Kidney capillary endothelial cell (primary cell): Measurements from ENCODE around the gene KCNMA1.

Experiments used
- DNase-seq: peaks from one replicate; pipeline ENCODE4 v3.0.0-alpha.2; 2018; ENCODE audit warnings: low spot score

Gene KCNMA1

DNA sequence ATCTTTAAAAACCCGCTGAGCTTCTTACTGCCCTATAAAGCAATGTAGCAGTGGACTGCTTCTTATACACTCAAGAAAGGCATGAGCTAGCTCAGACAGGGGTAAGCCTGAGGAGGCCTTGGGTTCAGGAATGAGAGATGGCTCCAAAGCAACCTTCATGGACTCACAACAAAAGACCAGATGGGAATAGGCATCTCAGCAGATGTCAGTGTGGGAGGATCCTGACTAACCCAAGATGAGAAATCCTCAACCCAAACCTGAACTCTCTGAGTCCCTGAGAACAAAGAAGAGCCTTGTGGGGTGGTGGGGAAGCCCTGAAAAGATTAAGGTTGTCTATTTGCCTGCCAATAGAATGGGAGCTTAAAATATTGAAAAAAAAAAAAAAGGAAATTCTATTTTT lies 807.4 kb downstream of the KCNMA1 start:
- DNase-seq: no peak

GRCh38 chr10:76829724-76830123 lies 807.9 kb downstream of the KCNMA1 start:
- DNase-seq: no peak
